ENCODE results near the gene MYZAP. TPM values are rescaled to one million over a fixed set of nuclear protein-coding genes. Genes with fewer than 3 reads are reported as not detected.

Gene MYZAP
- total and polyA plus RNA-seq, 9 donors, result 1.1 to 11.3 (median 5.5) TPM

DNA sequence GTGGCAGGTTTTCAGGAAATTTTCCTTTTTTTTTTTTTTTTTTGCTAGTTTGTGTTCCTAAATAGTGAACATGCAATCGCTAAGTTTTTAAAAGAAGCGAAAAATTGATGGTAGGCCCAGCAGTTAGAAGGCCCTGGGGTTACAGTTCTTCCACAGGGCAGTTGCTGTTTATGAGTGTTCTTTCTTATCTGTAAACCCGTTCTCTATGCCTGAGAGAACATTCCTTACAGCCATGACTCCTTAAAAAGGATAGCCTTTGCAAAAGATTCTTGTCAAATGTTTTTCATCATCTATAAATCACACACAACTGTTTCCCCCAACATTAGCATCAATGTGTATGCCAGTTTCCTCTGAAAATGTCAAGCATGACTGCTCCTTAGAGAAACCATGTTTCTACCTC is 23.8 kb upstream of the MYZAP start:
- Histone ChIP-seq H3K4me1 (ENCODE audit: insufficient read depth) (no peaks in the 10 kb centered on the region), H3K36me3 (no peaks in the 10 kb centered on the region), H3K27me3 (no peaks in the 10 kb centered on the region), H3K9me3 (no peaks in the 10 kb centered on the region), H3K27ac (no peak overlapping the region), H3K4me3 (no peak overlapping the region)
- DNase-seq, result no peak
- intact Hi-C loops (cut with DNase I), result loop anchor here in 1 of 4 donors (10.0 kb wide), 2 partner anchors 47 to 497 kb away; partner anchors contain the start of gene ALDH1A2
- WGBS, 3 donors, result 39 to 44% (median 43%) methylated on average over 3 of the region's 3 CpGs
- TF ChIP-seq, protein P1, sequence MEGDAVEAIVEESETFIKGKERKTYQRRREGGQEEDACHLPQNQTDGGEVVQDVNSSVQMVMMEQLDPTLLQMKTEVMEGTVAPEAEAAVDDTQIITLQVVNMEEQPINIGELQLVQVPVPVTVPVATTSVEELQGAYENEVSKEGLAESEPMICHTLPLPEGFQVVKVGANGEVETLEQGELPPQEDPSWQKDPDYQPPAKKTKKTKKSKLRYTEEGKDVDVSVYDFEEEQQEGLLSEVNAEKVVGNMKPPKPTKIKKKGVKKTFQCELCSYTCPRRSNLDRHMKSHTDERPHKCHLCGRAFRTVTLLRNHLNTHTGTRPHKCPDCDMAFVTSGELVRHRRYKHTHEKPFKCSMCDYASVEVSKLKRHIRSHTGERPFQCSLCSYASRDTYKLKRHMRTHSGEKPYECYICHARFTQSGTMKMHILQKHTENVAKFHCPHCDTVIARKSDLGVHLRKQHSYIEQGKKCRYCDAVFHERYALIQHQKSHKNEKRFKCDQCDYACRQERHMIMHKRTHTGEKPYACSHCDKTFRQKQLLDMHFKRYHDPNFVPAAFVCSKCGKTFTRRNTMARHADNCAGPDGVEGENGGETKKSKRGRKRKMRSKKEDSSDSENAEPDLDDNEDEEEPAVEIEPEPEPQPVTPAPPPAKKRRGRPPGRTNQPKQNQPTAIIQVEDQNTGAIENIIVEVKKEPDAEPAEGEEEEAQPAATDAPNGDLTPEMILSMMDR (IDR thresholded peaks at IDR 0.05), result no peak
- no peak for TF ChIP-seq POLR2A (IDR thresholded peaks at IDR 0.05)
- no peak for TF ChIP-seq EP300 (IDR thresholded peaks at IDR 0.05)

DNA sequence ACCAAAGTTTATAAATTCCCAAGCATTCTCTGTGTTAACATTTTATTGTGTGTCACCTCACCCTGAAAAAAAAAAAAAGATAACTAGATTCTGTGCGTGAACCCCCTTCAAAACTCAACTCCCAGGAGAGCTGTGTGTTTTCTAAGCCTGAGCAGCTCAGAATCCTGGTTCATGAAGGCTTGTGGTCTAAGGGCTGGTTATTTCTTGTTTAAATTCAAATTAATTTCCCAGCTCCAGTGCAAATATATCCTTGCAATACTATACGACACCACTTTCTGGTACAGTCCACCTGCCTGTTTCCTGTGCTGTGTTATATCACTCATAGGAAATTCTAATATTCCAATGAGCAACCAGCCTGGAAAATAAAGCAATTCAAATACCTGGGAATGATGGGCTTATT is 23.4 kb upstream of the MYZAP start:
- Histone ChIP-seq H3K27me3 (no peaks in the 10 kb centered on the region), H3K36me3 (no peaks in the 10 kb centered on the region), H3K27ac (no peak overlapping the region), H3K9me3 (no peaks in the 10 kb centered on the region), H3K4me3 (no peak overlapping the region), H3K4me1 (ENCODE audit: insufficient read depth) (no peaks in the 10 kb centered on the region)
- 50 to 65% (median 62%) methylated on average over 2 of the region's 2 CpGs for WGBS, 3 donors
- no peak for DNase-seq
- intact Hi-C loops (cut with DNase I), result loop anchor here in 1 of 4 donors (10.0 kb wide), 2 partner anchors 47 to 497 kb away; partner anchors contain the start of gene ALDH1A2
- TF ChIP-seq POLR2A (IDR thresholded peaks at IDR 0.05), result no peak
- TF ChIP-seq, protein P1 (IDR thresholded peaks at IDR 0.05), result no peak

DNA sequence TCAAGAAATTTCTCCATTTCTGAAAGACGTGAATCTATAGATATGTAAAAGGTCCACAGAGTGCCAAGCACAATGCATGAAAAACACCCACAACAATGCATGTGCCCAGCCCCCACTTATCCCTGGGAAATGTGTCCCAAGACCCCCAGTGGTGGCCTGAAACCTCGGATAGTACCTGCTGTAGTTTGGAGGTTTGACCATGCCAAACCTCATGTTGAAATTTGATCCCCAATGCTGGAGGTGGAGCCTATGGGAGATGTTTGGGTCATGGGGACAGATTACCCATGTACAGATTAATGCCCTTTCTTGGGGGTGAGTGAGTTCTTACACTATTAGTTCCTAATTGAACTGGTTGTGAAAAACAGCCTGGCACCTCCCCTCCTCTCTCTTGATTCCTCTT is 21.4 kb upstream of the MYZAP start:
- no peak for DNase-seq
- Histone ChIP-seq H3K4me3 (no peak overlapping the region), H3K4me1 (ENCODE audit: insufficient read depth) (no peaks in the 10 kb centered on the region), H3K9me3 (no peaks in the 10 kb centered on the region), H3K27ac (no peak overlapping the region), H3K27me3 (no peaks in the 10 kb centered on the region), H3K36me3 (no peaks in the 10 kb centered on the region)
- intact Hi-C loops (cut with DNase I), result loop anchor here in 1 of 4 donors (10.0 kb wide), 1 partner anchor 494 kb away; the partner anchor contains the start of gene ALDH1A2
- WGBS, 3 donors, result 67 to 81% (median 74%) methylated on average over 2 of the region's 2 CpGs
- TF ChIP-seq, protein P1 (IDR thresholded peaks at IDR 0.05), result no peak
- TF ChIP-seq EP300 (IDR thresholded peaks at IDR 0.05) (no peak), POLR2A (IDR thresholded peaks at IDR 0.05) (no peak)

DNA sequence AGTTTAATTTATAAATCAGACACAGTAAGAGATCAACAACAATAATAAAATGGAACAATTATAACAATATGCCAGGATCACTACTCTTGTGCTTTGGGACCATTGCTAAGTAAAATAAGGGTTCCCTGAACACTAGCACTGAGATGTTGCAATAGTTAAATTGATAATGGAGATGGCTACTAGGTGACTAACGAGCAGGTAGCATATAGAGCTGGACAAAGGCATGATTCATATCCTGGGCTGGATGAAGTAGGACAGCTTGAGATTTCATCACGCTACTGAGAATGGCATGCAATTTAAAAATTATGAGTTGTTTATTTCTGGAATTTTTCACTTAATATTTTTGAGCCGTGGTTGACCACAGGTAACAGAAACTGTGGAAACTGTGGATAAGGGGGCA is 20.7 kb upstream of the MYZAP start:
- 51 to 71% (median 70%) methylated on average over 3 of the region's 3 CpGs for WGBS, 3 donors
- intact Hi-C loops (cut with DNase I), result loop anchor here in 1 of 4 donors (10.0 kb wide), 1 partner anchor 494 kb away; the partner anchor contains the start of gene ALDH1A2
- Histone ChIP-seq H3K4me1 (ENCODE audit: insufficient read depth) (no peaks in the 10 kb centered on the region), H3K36me3 (no peaks in the 10 kb centered on the region), H3K4me3 (no peak overlapping the region), H3K27ac (no peak overlapping the region), H3K27me3 (no peaks in the 10 kb centered on the region), H3K9me3 (no peaks in the 10 kb centered on the region)
- TF ChIP-seq POLR2A (IDR thresholded peaks at IDR 0.05) (no peak), EP300 (IDR thresholded peaks at IDR 0.05) (no peak)
- TF ChIP-seq, protein P1 (IDR thresholded peaks at IDR 0.05), result no peak
- DNase-seq, result no peak

All from ovary (tissue), 9 donors.